Naive thymus-derived CD8-positive, alpha-beta T cell (primary cell): ENCODE measurements around the gene MEIG1. TPM values are rescaled to one million over a fixed set of nuclear protein-coding genes. Genes with fewer than 3 reads are reported as not detected.
A peak's percentile ranks its signal among the peaks of the same experiment; 100 is the strongest.

Experiments used
- ATAC-seq, 2 donors: fragments of 150-1000 bp; cut with Tn5 transposase in 1 of 2; sonication (Bioruptor Pico), chemical (Tn5 transposase) in 1 of 2; 1 replicate in 1 of 2; 2 replicates in 1 of 2; pipeline ENCODE4 v1.10.0; 2021; ENCODE audit warnings: mild to moderate bottlenecking in 2 of 2, moderate library complexity in 2 of 2
- POLR2A ChIA-PET: fragments of 350-600 bp; sonication (Branson Sonifier 250); formaldehyde crosslinking; loops from one replicate; lab custom pipeline; 2021; ENCODE audit warnings: antibody characterized with exemption; lab: Charles Lee
- DNase-seq, 10 donors: peaks; one replicate each; pipeline versions ENCODE4 v3.0.0 to v3.0.0-alpha.2; 2020 to 2022
- H3K27ac Mint-ChIP-seq, 10 donors: one replicate each; pipeline ENCODE4 v1.8.0; 2020 to 2022; ENCODE audit warnings: mild to moderate bottlenecking in 10 of 10, mixed read lengths in 10 of 10, moderate library complexity in 4 of 10, inconsistent platforms in 1 of 10
- H3K27me3 Mint-ChIP-seq, 5 donors: one replicate each; pipeline ENCODE4 v1.8.0; 2021 to 2022; ENCODE audit warnings: mixed read lengths in 5 of 5
- H3K36me3 Mint-ChIP-seq, 3 donors: one replicate each; pipeline ENCODE4 v1.8.0; 2020 to 2022; ENCODE audit warnings: mixed read lengths in 3 of 3, mild to moderate bottlenecking in 2 of 3, inconsistent platforms in 1 of 3
- H3K4me1 Mint-ChIP-seq, 4 donors: one replicate each; pipeline ENCODE4 v1.8.0; 2021 to 2022; ENCODE audit warnings: mixed read lengths in 4 of 4
- H3K4me3 Mint-ChIP-seq, 10 donors: one replicate each; pipeline ENCODE4 v1.8.0; 2020 to 2022; ENCODE audit warnings: mild to moderate bottlenecking in 10 of 10, mixed read lengths in 10 of 10, moderate library complexity in 6 of 10, inconsistent platforms in 1 of 10
- H3K9me3 Mint-ChIP-seq, 9 donors: one replicate each; pipeline ENCODE4 v1.8.0; 2020 to 2022; ENCODE audit warnings: mixed read lengths in 9 of 9, mild to moderate bottlenecking in 3 of 9, inconsistent platforms in 1 of 9, moderate library complexity in 1 of 9
- polyA plus RNA-seq, 3 donors: library from polyadenylated mRNA; unstranded; fragments of 300-500 nt; fragmentation: Illumina TruSeq; gene quantifications; one replicate each; pipeline ENCODE4 v1.2.3, GENCODE V29; 2021
- total RNA-seq, 8 experiments: library from RNA in 2 of 8; stranded (reverse) in 2 of 8; gene quantifications; one replicate each; pipeline ENCODE4 v1.2.3 and lab custom pipeline; 2021 to 2026

The MEIG1 gene, protein sequence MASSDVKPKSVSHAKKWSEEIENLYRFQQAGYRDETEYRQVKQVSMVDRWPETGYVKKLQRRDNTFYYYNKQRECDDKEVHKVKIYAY
- total RNA-seq (not detected), polyA plus RNA-seq (1 to 10 TPM in 1 of 3 donors, under 1 TPM in 1, not detected in 1; 0.55 to 2.2 TPM), total RNA-seq (lab: John Stamatoyannopoulos, UW) (0 to 0.50 (median 0.20) reads per million in 6 experiments)

DNA sequence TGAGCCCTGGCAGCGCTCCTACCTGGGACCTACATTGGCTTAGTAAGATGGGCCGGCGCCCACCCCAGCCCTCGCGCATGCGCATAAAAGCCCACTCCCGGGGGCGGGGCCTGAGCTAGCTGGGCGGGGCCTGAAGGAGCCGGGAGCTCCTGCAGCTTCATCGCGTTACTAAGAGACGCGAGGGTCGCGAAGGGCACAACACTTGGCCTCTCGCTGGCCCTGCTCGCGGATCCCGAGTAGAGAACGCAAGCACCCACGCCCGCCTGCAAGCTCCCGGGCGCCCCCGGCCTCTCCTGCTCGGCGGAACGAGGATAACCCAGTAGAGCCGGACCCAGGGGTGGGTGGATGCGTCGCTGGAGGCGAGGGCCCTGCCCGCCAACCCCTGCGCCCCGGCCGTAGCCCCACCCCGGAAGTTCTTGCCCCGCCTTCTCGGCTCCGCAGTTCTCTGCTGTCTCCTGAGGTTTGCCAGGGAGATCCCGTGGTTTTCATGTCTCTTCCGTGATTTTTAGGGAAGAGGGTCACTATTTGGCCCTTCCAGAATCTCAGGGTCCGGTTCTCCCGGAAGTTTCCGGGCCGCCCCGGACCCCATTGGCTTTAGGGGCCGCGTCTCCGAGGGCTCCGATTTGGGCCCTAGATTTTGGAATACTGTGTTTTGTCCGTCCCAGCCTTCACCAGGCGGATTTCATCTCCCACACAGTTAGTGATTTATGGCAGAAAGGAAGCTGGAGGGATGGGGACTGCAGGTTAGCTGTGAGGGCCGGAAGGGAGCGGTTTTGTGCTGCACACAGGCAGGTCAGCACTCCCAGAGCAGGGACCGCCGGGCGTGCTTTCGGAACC is at the start of gene MEIG1:
Gene MEIG1, plus strand, starts transcription at position 168 of the 837 bp plus-strand sequence. CDS start 7,081 bp downstream, outside the sequence.
- H3K9me3 Mint-ChIP-seq, result no peaks in the 10 kb centered on the region
- H3K36me3 Mint-ChIP-seq, result no peaks in the 10 kb centered on the region
- DNase-seq (peak; percentile 86 to 100 (median 94)), ATAC-seq (peak; percentile 86 to 90)
- H3K27ac Mint-ChIP-seq, result peak within 1 kb of the TSS; percentile 95 to 99 (median 97)
- peak within 1 kb of the TSS; percentile 93 to 98 (median 96) for H3K4me3 Mint-ChIP-seq
- H3K4me1 Mint-ChIP-seq, result peaks cover 15 to 36% (median 35%) of the 10 kb centered on the region in 4 donors
- POLR2A ChIA-PET, result interaction anchor here (0.6 to 2.5 kb wide), 9 partner anchors 8 to 1611 kb away, joined by 3 to 20 read pairs (median 3); partner anchors contain the start of genes CDNF, HSPA14, MSANTD7 and NMT2
- no peaks in the 10 kb centered on the region for H3K27me3 Mint-ChIP-seq

DNA sequence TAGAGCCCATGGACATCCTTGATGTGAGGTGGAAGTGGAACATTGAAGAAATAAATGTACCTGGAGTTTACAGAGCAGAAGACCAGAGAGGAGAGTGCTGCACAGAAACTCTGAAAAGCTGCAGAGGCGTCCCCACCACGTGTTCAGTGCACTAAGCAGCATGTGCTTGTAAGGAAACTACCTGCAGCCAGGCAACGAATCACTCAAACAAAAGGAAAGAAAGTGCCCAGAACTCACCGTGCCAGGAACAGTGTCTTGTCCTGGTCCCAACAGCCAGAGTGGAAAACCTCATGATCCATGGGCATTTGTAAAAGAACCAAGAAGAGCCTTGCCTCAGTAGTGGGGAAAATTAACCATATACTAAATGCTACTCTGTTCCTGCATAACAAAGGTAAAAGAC is 48.2 kb upstream of the MEIG1 start:
- H3K4me1 Mint-ChIP-seq, result peaks cover 10 to 14% (median 12%) of the 10 kb centered on the region in 4 donors
- peaks cover 18 to 89% (median 77%) of the 10 kb centered on the region in 3 donors for H3K36me3 Mint-ChIP-seq
- H3K4me3 Mint-ChIP-seq, result no peak overlapping the region
- ATAC-seq, result no peak
- POLR2A ChIA-PET, result no interaction called here
- peaks cover 0 to 7% (median 3%) of the 10 kb centered on the region in 9 donors for H3K9me3 Mint-ChIP-seq
- no peak for DNase-seq
- peak overlapping the region in 4 of 10 donors; percentile 37 to 87 (median 48) for H3K27ac Mint-ChIP-seq
- no peaks in the 10 kb centered on the region for H3K27me3 Mint-ChIP-seq

DNA sequence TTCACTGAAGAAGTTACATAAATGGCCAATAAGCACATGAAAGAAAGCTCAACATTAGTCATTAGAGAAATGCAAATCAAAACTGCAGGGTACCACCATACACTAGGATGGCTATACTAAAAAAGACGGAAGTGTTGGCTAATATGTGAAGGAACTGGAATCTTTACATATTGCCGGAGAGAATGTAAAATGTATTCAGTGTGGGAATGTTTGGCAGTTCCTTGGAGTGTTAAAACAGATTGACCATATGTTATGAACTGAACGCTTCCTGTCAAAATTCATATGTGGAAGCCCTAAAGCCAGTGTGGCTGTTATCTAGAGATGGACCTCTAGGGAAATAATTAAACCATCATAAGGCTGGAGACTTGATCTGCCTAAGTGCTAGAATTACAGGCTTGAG is 47.4 kb upstream of the MEIG1 start:
- Mint-ChIP-seq H3K9me3 (peaks cover 0 to 11% (median 4%) of the 10 kb centered on the region in 9 donors), H3K36me3 (peaks cover 24 to 96% (median 84%) of the 10 kb centered on the region in 3 donors), H3K27ac (no peak overlapping the region), H3K4me1 (peaks cover 5 to 12% (median 10%) of the 10 kb centered on the region in 4 donors), H3K4me3 (no peak overlapping the region), H3K27me3 (no peaks in the 10 kb centered on the region)
- ATAC-seq (no peak), DNase-seq (no peak)
- POLR2A ChIA-PET, result no interaction called here

DNA sequence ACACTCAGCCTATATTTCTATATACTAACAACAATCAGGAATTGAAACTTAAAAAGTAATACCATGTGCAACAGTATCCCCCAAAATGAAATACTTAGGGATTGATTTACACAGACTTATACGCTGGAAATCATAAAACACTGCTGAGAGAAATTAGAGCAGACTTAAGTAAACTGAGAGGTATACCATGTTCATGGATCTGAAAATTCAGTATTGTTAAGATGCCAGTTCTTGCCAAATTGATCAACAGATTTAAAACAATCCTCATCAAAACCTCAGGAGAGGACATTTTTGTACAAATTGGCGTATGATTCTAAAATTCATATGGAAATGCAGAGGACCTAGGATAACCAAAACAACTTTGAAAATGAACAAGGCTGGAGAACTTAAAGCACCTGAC is 42.6 kb upstream of the MEIG1 start:
- DNase-seq, result no peak
- POLR2A ChIA-PET, result no interaction called here
- Mint-ChIP-seq H3K4me1 (peaks cover 0 to 10% (median 7%) of the 10 kb centered on the region in 4 donors), H3K27me3 (no peaks in the 10 kb centered on the region), H3K27ac (no peak overlapping the region), H3K9me3 (peaks cover 0 to 24% (median 12%) of the 10 kb centered on the region in 9 donors), H3K4me3 (no peak overlapping the region), H3K36me3 (peaks cover 45 to 99% (median 91%) of the 10 kb centered on the region in 3 donors)
- no peak for ATAC-seq

DNA sequence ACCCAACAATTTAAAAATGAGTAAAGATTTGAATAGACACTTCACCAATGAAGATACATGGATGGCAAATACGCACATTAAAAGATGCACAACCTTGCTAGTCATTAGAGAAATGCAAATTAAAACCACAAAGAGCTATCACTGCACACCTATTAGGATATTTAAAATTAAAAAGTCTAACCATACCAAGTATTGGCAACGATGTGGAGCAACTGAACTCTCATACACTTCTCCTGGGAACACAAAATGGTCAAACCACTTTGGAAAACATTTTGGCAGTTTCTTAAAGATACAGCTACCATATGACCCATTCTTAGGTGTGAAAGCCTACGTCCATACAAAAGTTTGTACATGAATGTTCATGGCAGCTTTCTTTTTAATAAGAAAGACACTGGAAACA is 41.4 kb upstream of the MEIG1 start:
- H3K27me3 Mint-ChIP-seq, result no peaks in the 10 kb centered on the region
- H3K9me3 Mint-ChIP-seq, result peaks cover 0 to 24% (median 12%) of the 10 kb centered on the region in 9 donors
- peaks cover 49 to 100% (median 97%) of the 10 kb centered on the region in 3 donors for H3K36me3 Mint-ChIP-seq
- no peak overlapping the region for H3K27ac Mint-ChIP-seq
- POLR2A ChIA-PET, result no interaction called here
- ATAC-seq (no peak), DNase-seq (no peak)
- H3K4me1 Mint-ChIP-seq, result peaks cover 0 to 10% (median 7%) of the 10 kb centered on the region in 4 donors
- no peak overlapping the region for H3K4me3 Mint-ChIP-seq

DNA sequence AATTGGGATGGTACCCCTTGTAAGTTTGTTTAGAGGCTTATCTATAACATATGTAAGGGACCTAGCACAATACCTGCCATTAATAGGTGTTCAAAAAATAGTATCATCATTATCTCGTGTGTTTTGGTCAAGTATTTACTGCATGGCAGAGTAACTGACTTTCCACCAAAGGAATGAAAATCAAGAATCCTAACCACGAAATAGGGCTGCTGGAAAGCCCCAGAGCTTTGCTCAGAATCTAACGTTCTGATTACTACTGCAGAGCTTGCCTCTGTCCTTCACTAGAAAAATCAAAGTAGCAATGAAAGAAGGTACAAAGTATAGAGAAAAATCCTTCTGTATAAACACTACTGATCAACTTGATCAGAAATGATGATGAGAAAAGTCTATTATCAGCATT is 40.2 kb upstream of the MEIG1 start:
- peaks cover 45 to 100% (median 85%) of the 10 kb centered on the region in 3 donors for H3K36me3 Mint-ChIP-seq
- peaks cover 0 to 10% (median 6%) of the 10 kb centered on the region in 4 donors for H3K4me1 Mint-ChIP-seq
- peak overlapping the region in 1 of 10 donors; percentile 34 for H3K27ac Mint-ChIP-seq
- POLR2A ChIA-PET, result no interaction called here
- H3K9me3 Mint-ChIP-seq, result peaks cover 0 to 24% (median 12%) of the 10 kb centered on the region in 9 donors
- DNase-seq, result no peak
- H3K27me3 Mint-ChIP-seq, result no peaks in the 10 kb centered on the region
- H3K4me3 Mint-ChIP-seq, result no peak overlapping the region
- no peak for ATAC-seq

DNA sequence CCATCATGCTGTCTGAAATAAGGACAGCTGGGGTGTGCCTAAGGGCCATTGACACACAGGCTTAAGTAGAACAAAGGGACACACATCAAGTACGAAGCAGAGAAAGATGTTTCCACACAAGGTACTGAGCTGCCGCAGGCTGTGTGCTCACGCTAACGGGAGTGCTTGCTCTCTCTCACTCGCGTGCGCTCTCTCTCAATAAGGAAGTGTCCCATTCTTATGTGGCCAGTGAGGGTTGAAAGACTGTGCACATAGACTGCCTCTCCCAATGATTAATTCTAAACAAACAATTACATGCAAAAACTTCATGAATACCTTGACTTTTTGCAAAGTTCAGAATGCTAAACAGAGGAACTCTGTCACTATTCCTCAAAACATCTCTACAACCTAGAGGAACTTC is 35.2 kb upstream of the MEIG1 start:
- Mint-ChIP-seq H3K27ac (peak overlapping the region in 2 of 10 donors; percentile 6 to 84), H3K4me3 (no peak overlapping the region), H3K36me3 (peaks cover 34 to 96% (median 58%) of the 10 kb centered on the region in 3 donors), H3K27me3 (no peaks in the 10 kb centered on the region), H3K4me1 (peaks cover 0 to 8% (median 3%) of the 10 kb centered on the region in 4 donors), H3K9me3 (peaks cover 0 to 3% (median 0%) of the 10 kb centered on the region in 9 donors)
- no peak for ATAC-seq
- no peak for DNase-seq
- POLR2A ChIA-PET, result no interaction called here

DNA sequence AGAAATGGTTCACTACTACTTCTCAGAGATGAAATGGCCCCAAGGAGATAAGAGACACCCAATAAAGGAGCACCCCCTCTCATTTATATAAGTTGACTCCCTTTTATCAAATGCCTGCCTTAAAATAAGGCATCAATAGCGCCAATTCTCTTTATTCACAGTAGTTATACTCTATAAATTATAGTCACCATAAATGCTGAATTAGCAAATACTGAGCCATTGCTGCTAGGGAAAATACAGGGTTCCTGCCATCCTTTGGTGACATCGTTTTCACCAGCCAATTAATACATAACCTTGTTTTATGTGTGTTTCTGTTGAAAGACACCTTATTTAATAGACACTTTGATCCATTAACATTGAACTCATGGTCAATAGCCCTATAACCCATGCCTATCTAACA is 33.9 kb upstream of the MEIG1 start:
- DNase-seq, result no peak
- H3K9me3 Mint-ChIP-seq, result no peaks in the 10 kb centered on the region
- no peaks in the 10 kb centered on the region for H3K27me3 Mint-ChIP-seq
- no peak for ATAC-seq
- POLR2A ChIA-PET, result no interaction called here
- peaks cover 22 to 94% (median 45%) of the 10 kb centered on the region in 3 donors for H3K36me3 Mint-ChIP-seq
- H3K4me1 Mint-ChIP-seq, result peaks cover 0 to 8% (median 3%) of the 10 kb centered on the region in 4 donors
- no peak overlapping the region for H3K4me3 Mint-ChIP-seq
- no peak overlapping the region for H3K27ac Mint-ChIP-seq

DNA sequence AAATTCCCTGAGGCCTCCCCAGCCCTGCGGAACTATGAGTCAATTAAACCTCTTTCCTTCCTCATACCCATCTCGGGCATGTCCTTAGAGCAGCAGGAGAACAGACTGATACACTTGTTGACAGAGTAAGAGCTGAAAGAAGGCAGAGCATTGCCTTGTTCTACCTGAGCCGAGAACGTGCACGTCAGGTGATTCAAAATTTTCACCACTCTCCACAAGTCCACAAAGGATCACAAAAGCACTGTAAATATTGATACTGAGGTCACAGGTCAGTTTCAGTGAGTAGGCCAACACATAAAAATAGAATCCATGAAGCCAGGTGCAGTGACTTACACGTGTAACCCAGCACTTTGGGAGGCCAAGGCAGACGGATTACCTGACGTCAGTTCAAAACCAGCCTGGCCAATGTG is 33.1 kb upstream of the MEIG1 start:
- Mint-ChIP-seq H3K9me3 (no peaks in the 10 kb centered on the region), H3K27me3 (no peaks in the 10 kb centered on the region), H3K4me3 (no peak overlapping the region), H3K27ac (no peak overlapping the region), H3K4me1 (peaks cover 0 to 8% (median 3%) of the 10 kb centered on the region in 4 donors), H3K36me3 (peaks cover 19 to 93% (median 39%) of the 10 kb centered on the region in 3 donors)
- DNase-seq, result no peak
- POLR2A ChIA-PET, result no interaction called here
- no peak for ATAC-seq

DNA sequence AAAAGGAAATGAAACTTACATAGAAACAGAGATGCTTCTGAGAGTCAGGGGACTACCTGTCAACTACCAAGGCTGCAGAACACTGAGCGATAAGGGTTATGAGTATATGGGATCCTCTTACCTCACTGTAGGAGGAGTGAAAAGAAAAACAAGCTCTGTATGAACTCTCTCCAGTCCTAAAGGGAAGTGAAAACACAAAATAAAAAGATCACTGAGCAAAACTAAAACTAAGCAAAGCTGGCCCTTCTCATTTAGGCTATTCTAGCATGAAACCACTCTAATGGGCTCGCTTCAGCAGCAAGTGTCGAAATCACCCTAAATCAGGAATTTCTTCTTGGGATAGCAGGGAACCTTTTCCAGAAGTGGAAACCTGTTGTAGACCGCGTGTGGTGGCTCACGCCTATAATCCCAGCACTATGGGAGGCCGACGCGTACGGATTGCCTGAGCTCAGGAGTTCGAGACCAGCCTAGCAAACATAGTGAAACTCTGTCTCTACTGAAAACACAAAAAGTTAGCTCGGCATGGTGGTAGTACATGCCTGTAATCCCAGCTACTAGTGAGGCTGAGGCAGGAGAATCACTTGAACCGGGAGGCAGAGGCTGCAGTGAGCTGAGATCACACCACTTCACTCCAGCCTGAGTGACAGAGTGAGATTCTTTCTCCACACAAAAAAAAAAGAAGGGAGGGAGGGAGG is 32.3 kb upstream of the MEIG1 start:
- POLR2A ChIA-PET, result no interaction called here
- Mint-ChIP-seq H3K4me3 (no peak overlapping the region), H3K9me3 (no peaks in the 10 kb centered on the region), H3K4me1 (peaks cover 0 to 7% (median 2%) of the 10 kb centered on the region in 4 donors), H3K27ac (peak overlapping the region in 7 of 10 donors; percentile 16 to 75 (median 37)), H3K36me3 (peaks cover 11 to 92% (median 32%) of the 10 kb centered on the region in 3 donors), H3K27me3 (no peaks in the 10 kb centered on the region)
- ATAC-seq (no peak), DNase-seq (no peak)

DNA sequence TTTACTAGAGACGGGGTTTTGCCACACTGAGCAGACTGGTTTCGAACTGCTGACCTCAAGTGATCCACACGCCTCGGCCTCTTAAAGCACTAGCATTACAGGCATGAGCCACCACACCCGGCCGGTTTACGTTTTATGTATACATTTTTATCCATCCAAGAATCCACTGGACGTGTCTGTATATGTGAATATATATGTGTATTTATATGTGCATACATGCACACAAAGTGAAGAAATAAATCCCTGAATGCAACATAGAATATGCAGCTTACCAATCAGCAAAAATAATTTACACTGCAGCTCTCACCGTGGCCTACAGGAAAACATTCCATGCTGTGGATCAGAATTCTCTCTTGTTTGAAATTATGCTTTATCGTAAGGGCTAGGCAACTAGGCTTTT is 28.6 kb upstream of the MEIG1 start:
- no peak for ATAC-seq
- H3K27me3 Mint-ChIP-seq, result no peaks in the 10 kb centered on the region
- H3K36me3 Mint-ChIP-seq, result peaks cover 10 to 91% (median 39%) of the 10 kb centered on the region in 3 donors
- no peak for DNase-seq
- peaks cover 0 to 7% (median 2%) of the 10 kb centered on the region in 4 donors for H3K4me1 Mint-ChIP-seq
- no peak overlapping the region for H3K27ac Mint-ChIP-seq
- POLR2A ChIA-PET, result no interaction called here
- H3K9me3 Mint-ChIP-seq, result no peaks in the 10 kb centered on the region
- no peak overlapping the region for H3K4me3 Mint-ChIP-seq

DNA sequence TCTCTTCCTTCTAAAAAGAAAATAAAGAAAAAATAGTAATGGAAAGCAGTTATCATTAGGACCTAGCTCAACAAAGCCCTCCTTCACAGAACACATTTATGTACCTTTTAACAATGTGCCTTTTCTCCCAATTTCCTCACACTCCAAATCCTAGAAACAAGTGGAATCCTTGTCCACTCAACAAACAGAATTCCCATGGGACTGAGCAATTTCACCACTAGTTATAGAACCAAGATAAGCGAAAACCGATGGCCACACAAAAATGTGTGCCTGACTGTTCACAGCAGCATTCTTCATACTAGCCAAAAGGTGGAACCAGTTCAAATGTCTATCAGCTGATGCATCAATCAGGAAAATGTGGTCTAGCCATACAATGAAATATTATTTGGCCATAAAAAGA is 22.6 kb upstream of the MEIG1 start:
- Mint-ChIP-seq H3K4me3 (no peak overlapping the region), H3K27ac (no peak overlapping the region), H3K27me3 (no peaks in the 10 kb centered on the region), H3K4me1 (peaks cover 0 to 13% (median 2%) of the 10 kb centered on the region in 4 donors), H3K9me3 (no peaks in the 10 kb centered on the region), H3K36me3 (peaks cover 0 to 72% (median 35%) of the 10 kb centered on the region in 3 donors)
- POLR2A ChIA-PET, result no interaction called here
- ATAC-seq (no peak), DNase-seq (no peak)
